HepG2 (cell line): Measurements from ENCODE around the gene SMTNL2. TPM values are rescaled to one million over a fixed set of nuclear protein-coding genes. Genes with fewer than 3 reads are reported as not detected.

Experiments used
- AKAP8 ChIP-seq: sonication (generic); formaldehyde crosslinking; IDR thresholded peaks from 2 replicates; pipeline ENCODE4 v1.5.1; 2020; ENCODE audit warnings: mild to moderate bottlenecking, missing genetic modification reagents
- CBFB ChIP-seq: sonication (generic); formaldehyde crosslinking; IDR thresholded peaks from 2 replicates; pipeline ENCODE4 v1.4.0; 2020; ENCODE audit warnings: missing genetic modification reagents
- MTA1 ChIP-seq: sonication (generic); formaldehyde crosslinking; IDR thresholded peaks from 2 replicates; pipeline ENCODE4 v1.4.0; 2020; ENCODE audit warnings: missing genetic modification reagents, mild to moderate bottlenecking, borderline replicate concordance
- POLR2AphosphoS5 ChIP-seq: IDR thresholded peaks from 2 replicates; pipeline ENCODE4 v1.6.1; 2012; ENCODE audit warnings: low read depth, low read length
- ZNF451 ChIP-seq: sonication (generic); formaldehyde crosslinking; IDR thresholded peaks from 2 replicates; pipeline ENCODE4 v1.5.0; 2020; ENCODE audit warnings: mild to moderate bottlenecking, missing genetic modification reagents
- ZNF460 ChIP-seq: sonication (generic); formaldehyde crosslinking; IDR thresholded peaks from 2 replicates; pipeline ENCODE4 v1.5.1; 2020; ENCODE audit warnings: missing genetic modification reagents, mild to moderate bottlenecking, borderline replicate concordance
- ZNF484 ChIP-seq: sonication (generic); formaldehyde crosslinking; IDR thresholded peaks from 2 replicates; pipeline ENCODE4 v1.5.1; 2020; ENCODE audit warnings: mild to moderate bottlenecking, low read depth, missing genetic modification reagents, borderline replicate concordance
- polyA plus RNA-seq, 8 experiments: library from polyadenylated mRNA; depleted of rRNA in 3 of 8; stranded (reverse) in 7 of 8; unstranded in 1 of 8; fragments of >200 nt; fragmentation: Illumina TruSeq in 4 of 8; extraction: Trizol in 4 of 8; gene quantifications; 2 replicates each; pipeline versions ENCODE4 v1.2.1 to v1.2.3, GENCODE V29; 2011 to 2016; ENCODE audit warnings: low read depth in 4 of 8, missing spikeins in 1 of 8, mixed read lengths in 1 of 8; ENCODE audit not compliant: insufficient read depth in 1 of 8
- total RNA-seq, 5 experiments: library from RNA; depleted of rRNA; stranded (reverse); fragments of >200 nt; fragmentation: Illumina TruSeq; extraction: Trizol; gene quantifications; 2 replicates each; pipeline ENCODE4 v1.2.3, GENCODE V29; 2016; ENCODE audit warnings: low read depth in 1 of 5
- TF ChIP-seq, protein P1 (sequence below): sonication (generic); formaldehyde crosslinking; IDR thresholded peaks from 2 replicates; pipeline ENCODE4 v1.5.1; 2020; ENCODE audit warnings: mild to moderate bottlenecking, missing genetic modification reagents, moderate library complexity
- TF ChIP-seq, protein P2 (sequence below): sonication (generic); formaldehyde crosslinking; IDR thresholded peaks from 2 replicates; pipeline ENCODE4 v1.5.0; 2020; ENCODE audit warnings: missing genetic modification reagents, mild to moderate bottlenecking, borderline replicate concordance
- TF ChIP-seq, protein P3 (sequence below): sonication (generic); formaldehyde crosslinking; IDR thresholded peaks from 2 replicates; pipeline ENCODE4 v1.4.0; 2020; ENCODE audit warnings: missing genetic modification reagents
- TF ChIP-seq, protein P4 (sequence below): sonication (generic); formaldehyde crosslinking; IDR thresholded peaks from 2 replicates; pipeline ENCODE4 v1.4.0; 2020; ENCODE audit warnings: missing genetic modification reagents

SMTNL2 gene
- total and polyA plus RNA-seq, 2 of the 13 experiments (the other 11 are each of a cell fraction or from before 2014, with no cell fraction given): 0.41 to 5.1 TPM

DNA sequence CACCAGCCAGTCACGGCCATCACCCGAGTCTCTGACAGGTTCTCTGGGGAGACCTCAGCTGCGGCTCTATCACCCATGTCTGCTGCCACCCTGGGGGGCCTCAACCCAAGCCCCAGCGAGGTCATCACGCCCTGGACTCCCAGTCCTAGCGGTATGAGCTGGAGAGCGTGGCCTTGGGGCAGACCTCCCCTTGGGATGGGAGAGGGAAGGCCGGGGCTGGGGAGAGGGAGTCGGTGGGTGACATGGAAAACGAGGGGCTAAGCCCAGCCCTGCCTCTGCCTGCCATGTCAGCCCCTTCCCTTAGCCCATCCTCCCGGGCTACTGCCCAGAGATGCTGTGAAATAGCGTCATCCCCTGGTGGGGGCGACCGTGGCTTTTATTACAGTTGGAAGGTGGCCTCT is 8.7 kb downstream of the SMTNL2 start (continued):
- TF ChIP-seq, protein P1, sequence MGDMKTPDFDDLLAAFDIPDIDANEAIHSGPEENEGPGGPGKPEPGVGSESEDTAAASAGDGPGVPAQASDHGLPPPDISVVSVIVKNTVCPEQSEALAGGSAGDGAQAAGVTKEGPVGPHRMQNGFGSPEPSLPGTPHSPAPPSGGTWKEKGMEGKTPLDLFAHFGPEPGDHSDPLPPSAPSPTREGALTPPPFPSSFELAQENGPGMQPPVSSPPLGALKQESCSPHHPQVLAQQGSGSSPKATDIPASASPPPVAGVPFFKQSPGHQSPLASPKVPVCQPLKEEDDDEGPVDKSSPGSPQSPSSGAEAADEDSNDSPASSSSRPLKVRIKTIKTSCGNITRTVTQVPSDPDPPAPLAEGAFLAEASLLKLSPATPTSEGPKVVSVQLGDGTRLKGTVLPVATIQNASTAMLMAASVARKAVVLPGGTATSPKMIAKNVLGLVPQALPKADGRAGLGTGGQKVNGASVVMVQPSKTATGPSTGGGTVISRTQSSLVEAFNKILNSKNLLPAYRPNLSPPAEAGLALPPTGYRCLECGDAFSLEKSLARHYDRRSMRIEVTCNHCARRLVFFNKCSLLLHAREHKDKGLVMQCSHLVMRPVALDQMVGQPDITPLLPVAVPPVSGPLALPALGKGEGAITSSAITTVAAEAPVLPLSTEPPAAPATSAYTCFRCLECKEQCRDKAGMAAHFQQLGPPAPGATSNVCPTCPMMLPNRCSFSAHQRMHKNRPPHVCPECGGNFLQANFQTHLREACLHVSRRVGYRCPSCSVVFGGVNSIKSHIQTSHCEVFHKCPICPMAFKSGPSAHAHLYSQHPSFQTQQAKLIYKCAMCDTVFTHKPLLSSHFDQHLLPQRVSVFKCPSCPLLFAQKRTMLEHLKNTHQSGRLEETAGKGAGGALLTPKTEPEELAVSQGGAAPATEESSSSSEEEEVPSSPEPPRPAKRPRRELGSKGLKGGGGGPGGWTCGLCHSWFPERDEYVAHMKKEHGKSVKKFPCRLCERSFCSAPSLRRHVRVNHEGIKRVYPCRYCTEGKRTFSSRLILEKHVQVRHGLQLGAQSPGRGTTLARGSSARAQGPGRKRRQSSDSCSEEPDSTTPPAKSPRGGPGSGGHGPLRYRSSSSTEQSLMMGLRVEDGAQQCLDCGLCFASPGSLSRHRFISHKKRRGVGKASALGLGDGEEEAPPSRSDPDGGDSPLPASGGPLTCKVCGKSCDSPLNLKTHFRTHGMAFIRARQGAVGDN (CRISPR knock-in tag): peak; percentile 8; the same call in 1 of the 2 replicates
- TF ChIP-seq ZNF460 (CRISPR knock-in tag) (no peak), MTA1 (CRISPR knock-in tag) (no peak), POLR2AphosphoS5 (no peak), ZNF451 (CRISPR knock-in tag) (no peak), AKAP8 (CRISPR knock-in tag) (no peak), CBFB (no peak), ZNF484 (CRISPR knock-in tag) (no peak)
- TF ChIP-seq, protein P2, sequence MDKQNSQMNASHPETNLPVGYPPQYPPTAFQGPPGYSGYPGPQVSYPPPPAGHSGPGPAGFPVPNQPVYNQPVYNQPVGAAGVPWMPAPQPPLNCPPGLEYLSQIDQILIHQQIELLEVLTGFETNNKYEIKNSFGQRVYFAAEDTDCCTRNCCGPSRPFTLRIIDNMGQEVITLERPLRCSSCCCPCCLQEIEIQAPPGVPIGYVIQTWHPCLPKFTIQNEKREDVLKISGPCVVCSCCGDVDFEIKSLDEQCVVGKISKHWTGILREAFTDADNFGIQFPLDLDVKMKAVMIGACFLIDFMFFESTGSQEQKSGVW (CRISPR knock-in tag): no peak
- TF ChIP-seq, protein P3, sequence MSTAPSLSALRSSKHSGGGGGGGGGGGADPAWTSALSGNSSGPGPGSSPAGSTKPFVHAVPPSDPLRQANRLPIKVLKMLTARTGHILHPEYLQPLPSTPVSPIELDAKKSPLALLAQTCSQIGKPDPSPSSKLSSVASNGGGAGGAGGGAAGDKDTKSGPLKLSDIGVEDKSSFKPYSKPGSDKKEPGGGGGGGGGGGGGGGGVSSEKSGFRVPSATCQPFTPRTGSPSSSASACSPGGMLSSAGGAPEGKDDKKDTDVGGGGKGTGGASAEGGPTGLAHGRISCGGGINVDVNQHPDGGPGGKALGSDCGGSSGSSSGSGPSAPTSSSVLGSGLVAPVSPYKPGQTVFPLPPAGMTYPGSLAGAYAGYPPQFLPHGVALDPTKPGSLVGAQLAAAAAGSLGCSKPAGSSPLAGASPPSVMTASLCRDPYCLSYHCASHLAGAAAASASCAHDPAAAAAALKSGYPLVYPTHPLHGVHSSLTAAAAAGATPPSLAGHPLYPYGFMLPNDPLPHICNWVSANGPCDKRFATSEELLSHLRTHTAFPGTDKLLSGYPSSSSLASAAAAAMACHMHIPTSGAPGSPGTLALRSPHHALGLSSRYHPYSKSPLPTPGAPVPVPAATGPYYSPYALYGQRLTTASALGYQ (CRISPR knock-in tag): no peak
- TF ChIP-seq, protein P4, sequence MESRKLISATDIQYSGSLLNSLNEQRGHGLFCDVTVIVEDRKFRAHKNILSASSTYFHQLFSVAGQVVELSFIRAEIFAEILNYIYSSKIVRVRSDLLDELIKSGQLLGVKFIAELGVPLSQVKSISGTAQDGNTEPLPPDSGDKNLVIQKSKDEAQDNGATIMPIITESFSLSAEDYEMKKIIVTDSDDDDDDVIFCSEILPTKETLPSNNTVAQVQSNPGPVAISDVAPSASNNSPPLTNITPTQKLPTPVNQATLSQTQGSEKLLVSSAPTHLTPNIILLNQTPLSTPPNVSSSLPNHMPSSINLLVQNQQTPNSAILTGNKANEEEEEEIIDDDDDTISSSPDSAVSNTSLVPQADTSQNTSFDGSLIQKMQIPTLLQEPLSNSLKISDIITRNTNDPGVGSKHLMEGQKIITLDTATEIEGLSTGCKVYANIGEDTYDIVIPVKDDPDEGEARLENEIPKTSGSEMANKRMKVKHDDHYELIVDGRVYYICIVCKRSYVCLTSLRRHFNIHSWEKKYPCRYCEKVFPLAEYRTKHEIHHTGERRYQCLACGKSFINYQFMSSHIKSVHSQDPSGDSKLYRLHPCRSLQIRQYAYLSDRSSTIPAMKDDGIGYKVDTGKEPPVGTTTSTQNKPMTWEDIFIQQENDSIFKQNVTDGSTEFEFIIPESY (CRISPR knock-in tag): peak; percentile 60; the same call in 1 of the 2 replicates
- TF ChIP-seq, all 625 proteins: peak for 3
